ENCODE data around the gene ZNF8.
A peak's percentile ranks its signal among the peaks of the same experiment; 100 is the strongest.
"Not testable (repeated sequence)": the region's sequence is repeated elsewhere in the genome, so short reads cannot be mapped to it uniquely, and the experiment has no call there.

The ZNF8 gene

DNA sequence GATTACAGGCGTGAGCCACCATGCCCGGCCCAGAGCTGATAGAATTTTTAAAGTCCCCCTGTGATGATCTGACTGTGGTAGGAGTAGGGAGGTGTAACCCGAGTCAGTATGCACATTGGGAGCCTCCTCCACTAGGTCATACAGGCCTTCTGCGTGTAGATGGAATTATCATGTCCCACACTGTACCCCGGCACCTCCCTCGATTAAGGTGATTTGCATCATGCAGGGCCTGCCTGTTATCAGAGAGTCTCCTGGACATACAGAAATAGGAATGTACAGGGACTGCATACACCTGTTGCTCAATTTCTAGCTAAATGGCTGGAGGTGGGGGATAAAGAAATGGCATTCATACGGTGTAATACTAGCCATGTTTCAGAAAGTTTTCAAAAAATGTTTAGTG, 25.5 kb downstream of the ZNF8 start:
- ChIA-PET CTCF (no interaction called here), POLR2A (no interaction called here)
- no peak overlapping the region for H3K4me3 ChIP-seq (ENCODE audit: low read depth, low read length)
- TF ChIP-seq, protein P1, sequence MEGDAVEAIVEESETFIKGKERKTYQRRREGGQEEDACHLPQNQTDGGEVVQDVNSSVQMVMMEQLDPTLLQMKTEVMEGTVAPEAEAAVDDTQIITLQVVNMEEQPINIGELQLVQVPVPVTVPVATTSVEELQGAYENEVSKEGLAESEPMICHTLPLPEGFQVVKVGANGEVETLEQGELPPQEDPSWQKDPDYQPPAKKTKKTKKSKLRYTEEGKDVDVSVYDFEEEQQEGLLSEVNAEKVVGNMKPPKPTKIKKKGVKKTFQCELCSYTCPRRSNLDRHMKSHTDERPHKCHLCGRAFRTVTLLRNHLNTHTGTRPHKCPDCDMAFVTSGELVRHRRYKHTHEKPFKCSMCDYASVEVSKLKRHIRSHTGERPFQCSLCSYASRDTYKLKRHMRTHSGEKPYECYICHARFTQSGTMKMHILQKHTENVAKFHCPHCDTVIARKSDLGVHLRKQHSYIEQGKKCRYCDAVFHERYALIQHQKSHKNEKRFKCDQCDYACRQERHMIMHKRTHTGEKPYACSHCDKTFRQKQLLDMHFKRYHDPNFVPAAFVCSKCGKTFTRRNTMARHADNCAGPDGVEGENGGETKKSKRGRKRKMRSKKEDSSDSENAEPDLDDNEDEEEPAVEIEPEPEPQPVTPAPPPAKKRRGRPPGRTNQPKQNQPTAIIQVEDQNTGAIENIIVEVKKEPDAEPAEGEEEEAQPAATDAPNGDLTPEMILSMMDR (IDR thresholded peaks at IDR 0.05; ENCODE audit: insufficient read depth, low read length, missing control alignments): no peak
- DNase-seq (ENCODE audit: low read depth, low spot score): no peak

DNA sequence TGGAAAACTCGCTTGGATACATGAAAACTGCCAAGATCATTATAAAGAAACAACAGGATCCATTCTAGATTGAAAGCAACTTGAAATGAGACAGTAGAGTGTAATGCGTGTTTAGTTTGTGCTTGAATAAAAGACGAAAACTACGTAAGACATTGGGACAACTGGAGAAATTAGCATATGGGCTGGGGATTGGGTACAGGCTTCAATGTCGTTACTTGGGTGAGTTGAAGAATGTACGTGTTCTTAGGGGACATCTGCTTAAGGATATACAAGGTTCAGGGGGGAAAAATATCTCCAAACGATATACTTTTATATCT, 26.0 kb downstream of the ZNF8 start:
- POLR2A ChIA-PET: interaction anchor here (0.6 to 1.3 kb wide), 2 partner anchors 13 to 22 kb away, joined by 4 to 5 read pairs; partner anchors contain the start of gene ZSCAN22
- TF ChIP-seq, protein P1 (IDR thresholded peaks at IDR 0.05; ENCODE audit: insufficient read depth, low read length, missing control alignments): no peak
- peak overlapping the region; percentile 99 for H3K4me3 ChIP-seq (ENCODE audit: low read depth, low read length)
- CTCF ChIA-PET: no interaction called here
- no peak for DNase-seq (ENCODE audit: low read depth, low spot score)

DNA sequence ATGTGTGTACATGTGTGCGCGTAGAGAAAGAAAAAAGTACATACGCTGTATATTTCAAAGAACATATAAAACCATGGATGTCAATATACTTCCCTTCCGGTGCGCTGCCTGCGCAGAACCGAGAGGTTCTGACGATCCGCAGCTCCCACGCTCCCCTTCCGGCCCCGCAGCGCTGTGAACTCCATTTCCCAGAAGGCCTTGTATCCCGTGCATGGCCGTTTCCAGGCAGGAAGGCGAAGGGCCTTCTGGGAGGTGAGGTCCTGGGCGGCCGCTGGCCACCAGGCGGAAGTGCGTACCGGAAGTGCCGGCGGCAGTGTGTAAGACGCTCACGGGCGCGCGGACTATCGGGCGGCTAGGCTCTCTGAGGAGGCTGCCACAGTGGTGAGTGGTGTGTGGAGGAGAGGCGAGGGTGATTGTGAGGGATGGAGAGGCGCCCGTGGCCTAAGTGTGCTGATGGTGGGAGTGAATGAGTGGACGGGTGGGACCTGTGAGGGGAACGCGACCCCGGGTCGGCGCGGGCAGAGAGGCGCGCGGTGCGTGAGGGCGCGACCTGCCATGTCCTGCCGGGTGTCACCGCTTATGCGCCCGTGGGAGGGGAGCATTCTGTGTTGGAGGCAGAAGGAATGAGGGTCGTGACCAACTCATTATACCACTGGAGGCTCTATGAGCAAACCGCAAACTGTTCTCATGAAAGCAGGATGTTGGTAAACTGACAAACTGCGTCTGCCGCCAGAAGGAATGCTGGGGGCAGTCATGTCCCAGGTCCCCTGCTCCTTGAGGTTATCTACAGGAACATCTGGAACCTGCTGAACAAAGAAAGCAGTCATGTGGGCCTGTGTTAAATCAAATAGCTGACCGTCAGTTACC, 26.5 kb downstream of the ZNF8 start, which contains the start of gene ERVK3-1:
Gene ERVK3-1, plus strand, starts transcription at position 313 of the 867 bp plus-strand sequence. CDS start 6,792 bp downstream, outside the sequence.
- peak; percentile 88 for DNase-seq (ENCODE audit: low read depth, low spot score)
- ChIA-PET POLR2A (interaction anchor here (0.6 to 1.3 kb wide), 4 partner anchors 12 to 170 kb away, joined by 3 to 5 read pairs (median 4); partner anchors contain the start of genes ZNF446 and ZSCAN22), CTCF (interaction anchor here (1.4 kb wide), 1 partner anchor 14 kb away, joined by 5 read pairs; no protein-coding TSS in a partner anchor)
- peak within 1 kb of the TSS; percentile 99 for H3K4me3 ChIP-seq (ENCODE audit: low read depth, low read length)
- TF ChIP-seq, protein P1 (IDR thresholded peaks at IDR 0.05; ENCODE audit: insufficient read depth, low read length, missing control alignments): no peak

DNA sequence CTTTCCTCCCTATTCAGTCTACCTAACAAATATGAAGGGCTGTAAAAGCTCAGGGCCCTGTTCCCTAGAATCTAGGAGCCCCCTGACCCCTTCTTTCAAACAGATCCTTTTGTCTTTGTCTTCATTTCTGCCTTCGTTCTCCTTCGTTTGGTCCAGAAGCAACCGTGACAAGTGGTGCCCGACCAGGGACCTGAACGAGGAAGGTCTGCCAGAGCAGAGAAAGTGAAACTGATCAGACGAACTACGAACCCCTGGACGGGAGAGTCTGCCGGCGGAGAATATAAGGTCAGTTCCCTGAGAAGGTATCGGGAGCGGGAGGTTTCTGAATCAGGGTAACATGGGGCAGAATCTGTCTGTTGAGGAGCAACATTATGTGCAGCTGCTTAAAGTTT, 27.2 kb downstream of the ZNF8 start:
- CTCF ChIA-PET: interaction anchor here (1.4 kb wide), 1 partner anchor 13 kb away, joined by 5 read pairs; no protein-coding TSS in a partner anchor
- POLR2A ChIA-PET: interaction anchor here (0.6 to 1.3 kb wide), 3 partner anchors 12 to 170 kb away, joined by 3 to 4 read pairs (median 3); partner anchors contain the start of genes ZNF446 and ZSCAN22
- TF ChIP-seq, protein P1 (IDR thresholded peaks at IDR 0.05; ENCODE audit: insufficient read depth, low read length, missing control alignments): no peak
- DNase-seq (ENCODE audit: low read depth, low spot score): no peak
- peak overlapping the region; percentile 99 for H3K4me3 ChIP-seq (ENCODE audit: low read depth, low read length)

DNA sequence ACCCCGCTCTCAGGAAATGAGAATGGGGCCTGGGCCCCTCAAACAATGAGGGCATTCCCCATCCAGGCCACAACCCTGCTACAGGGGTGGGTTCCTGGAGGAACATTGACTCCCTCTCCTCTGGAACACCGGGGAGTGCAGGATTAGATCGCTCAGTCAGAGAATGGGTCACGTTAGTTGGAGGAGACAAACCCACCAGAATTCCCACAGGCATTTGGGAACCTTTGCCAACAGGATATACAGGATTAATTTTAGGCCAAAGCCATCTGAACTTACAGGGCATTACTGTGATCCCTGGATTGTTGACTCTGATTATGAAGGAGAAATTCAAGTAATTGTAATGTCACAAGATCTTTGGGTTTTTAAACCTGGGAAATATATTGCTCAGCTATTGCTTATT, 29.0 kb downstream of the ZNF8 start:
- POLR2A ChIA-PET: no interaction called here
- DNase-seq (ENCODE audit: low read depth, low spot score): no peak
- H3K4me3 ChIP-seq (ENCODE audit: low read depth, low read length): no peak overlapping the region
- CTCF ChIA-PET: interaction anchor here (1.8 kb wide), 1 partner anchor 10 kb away, joined by 8 read pairs; no protein-coding TSS in a partner anchor
- TF ChIP-seq, protein P1 (IDR thresholded peaks at IDR 0.05; ENCODE audit: insufficient read depth, low read length, missing control alignments): no peak

DNA sequence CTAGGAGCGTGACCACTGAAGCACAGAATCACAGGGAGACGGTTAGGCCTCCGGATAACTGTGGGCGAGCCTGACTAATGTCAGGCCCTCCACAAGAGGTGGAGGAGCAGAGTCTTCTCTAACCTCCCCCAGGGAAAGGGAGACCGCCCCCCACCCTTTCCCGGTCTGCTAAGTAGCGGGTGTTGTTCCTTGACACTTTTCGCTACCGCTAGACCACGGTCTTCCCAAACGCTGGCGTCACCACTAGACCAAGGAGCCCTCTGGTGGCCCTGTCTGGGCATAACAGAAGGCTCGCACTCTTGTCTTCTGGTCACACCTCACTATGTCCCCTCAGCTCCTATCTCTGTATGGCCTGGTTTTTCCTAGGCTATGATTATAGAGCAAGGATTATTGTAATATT, 31.9 kb downstream of the ZNF8 start:
- POLR2A ChIA-PET; H3K4me3 ChIP-seq (ENCODE audit: low read depth, low read length); DNase-seq (ENCODE audit: low read depth, low spot score): not testable (repeated sequence)
- CTCF ChIA-PET: interaction anchor here (1.0 to 1.5 kb wide), 3 partner anchors 11 to 79 kb away, joined by 4 to 5 read pairs (median 4); no protein-coding TSS in a partner anchor
